ENCODE results near the gene TCEAL1. TPM values are rescaled to one million over a fixed set of nuclear protein-coding genes. Genes with fewer than 3 reads are reported as not detected.

TCEAL1 gene
- total RNA-seq, 1 experiment from 2014 or later = not detected

DNA sequence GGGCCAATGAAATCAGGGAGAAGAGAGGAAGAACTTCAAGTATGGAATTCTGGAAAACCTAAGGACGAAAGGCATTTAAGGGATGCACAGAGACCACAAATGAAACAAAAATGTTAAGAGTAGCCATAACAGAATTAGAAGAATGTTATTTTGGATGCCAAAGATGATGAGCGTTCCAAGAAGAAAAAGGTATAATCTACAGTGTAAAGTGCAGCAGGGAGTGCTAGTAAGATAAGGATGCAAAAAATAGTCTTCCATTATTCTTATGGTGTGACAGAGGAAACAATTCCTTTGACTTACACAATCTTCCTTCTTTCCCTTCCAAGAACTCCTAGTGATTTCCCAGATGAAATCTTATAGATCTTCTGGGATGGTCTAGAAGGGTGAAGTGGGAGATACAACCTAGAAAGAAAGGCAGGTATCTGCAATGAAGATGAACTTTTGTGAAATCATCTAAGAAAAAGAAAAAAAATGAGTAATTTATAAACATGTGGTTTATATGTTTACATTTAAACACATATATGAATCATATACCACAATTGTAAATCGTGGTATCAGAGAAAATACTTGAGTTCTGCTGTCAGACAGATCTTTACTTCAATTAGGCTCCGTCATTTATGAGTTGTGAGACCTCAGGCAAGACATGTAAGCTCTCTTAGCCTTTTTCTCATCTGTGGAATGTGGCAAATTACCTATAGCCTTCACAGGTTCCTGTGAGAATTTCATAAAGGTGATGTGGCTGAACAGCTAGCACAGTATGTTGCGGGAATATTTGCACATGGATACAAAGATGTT, 49.6 kb downstream of the TCEAL1 start:
- H4K20me1 ChIP-seq (ENCODE audit: insufficient read depth) = no peaks in the 10 kb centered on the region
- no TSS peak for BruUV-seq (replicated peaks)
- H3K9me3 ChIP-seq (ENCODE audit: control insufficient read depth in 1 of 2, insufficient read depth in 1 of 2, low read depth in 1 of 2, low read length in 2 of 2) = no peaks in the 10 kb centered on the region
- ChIA-PET CTCF (no interaction called here), RAD21 (ENCODE audit: low non-redundant PET in 1 of 2, low total read pairs in 2 of 2, uncharacterized antibody in 2 of 2, unreplicated experiment in 2 of 2) (no interaction called here), POLR2A (no interaction called here)
- TF ChIP-seq JUND (IDR thresholded peaks at IDR 0.05) (no peak), EZH2 (IDR thresholded peaks at IDR 0.05) (no peak), FOSL1 (IDR thresholded peaks at IDR 0.05; ENCODE audit: low read depth) (no peak), RAD21 (IDR thresholded peaks at IDR 0.05; ENCODE audit: low read depth) (no peak), SRF (IDR thresholded peaks at IDR 0.05; ENCODE audit: low read depth) (no peak), ZNF274 (IDR thresholded peaks at IDR 0.05; ENCODE audit: low read depth, low read length) (no peak), YY1 (IDR thresholded peaks at IDR 0.05; ENCODE audit: extremely low read depth, insufficient replicate concordance, low read depth, low read length) (no peak), POLR2AphosphoS5 (IDR thresholded peaks at IDR 0.05; ENCODE audit: low read depth, low read length) (no peak), ELF1 (IDR thresholded peaks at IDR 0.05; ENCODE audit: borderline replicate concordance, low read depth) (no peak), CBX3 (IDR thresholded peaks at IDR 0.05; ENCODE audit: low read depth) (no peak), CEBPB (IDR thresholded peaks at IDR 0.05; ENCODE audit: low read depth) (no peak), POLR2A (IDR thresholded peaks at IDR 0.05; ENCODE audit: borderline replicate concordance, extremely low read depth, insufficient read depth, insufficient read length) (no peak)
- TF ChIP-seq, protein P1, sequence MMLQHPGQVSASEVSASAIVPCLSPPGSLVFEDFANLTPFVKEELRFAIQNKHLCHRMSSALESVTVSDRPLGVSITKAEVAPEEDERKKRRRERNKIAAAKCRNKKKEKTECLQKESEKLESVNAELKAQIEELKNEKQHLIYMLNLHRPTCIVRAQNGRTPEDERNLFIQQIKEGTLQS (IDR thresholded peaks at IDR 0.05) = no peak
- TF ChIP-seq, protein P2, sequence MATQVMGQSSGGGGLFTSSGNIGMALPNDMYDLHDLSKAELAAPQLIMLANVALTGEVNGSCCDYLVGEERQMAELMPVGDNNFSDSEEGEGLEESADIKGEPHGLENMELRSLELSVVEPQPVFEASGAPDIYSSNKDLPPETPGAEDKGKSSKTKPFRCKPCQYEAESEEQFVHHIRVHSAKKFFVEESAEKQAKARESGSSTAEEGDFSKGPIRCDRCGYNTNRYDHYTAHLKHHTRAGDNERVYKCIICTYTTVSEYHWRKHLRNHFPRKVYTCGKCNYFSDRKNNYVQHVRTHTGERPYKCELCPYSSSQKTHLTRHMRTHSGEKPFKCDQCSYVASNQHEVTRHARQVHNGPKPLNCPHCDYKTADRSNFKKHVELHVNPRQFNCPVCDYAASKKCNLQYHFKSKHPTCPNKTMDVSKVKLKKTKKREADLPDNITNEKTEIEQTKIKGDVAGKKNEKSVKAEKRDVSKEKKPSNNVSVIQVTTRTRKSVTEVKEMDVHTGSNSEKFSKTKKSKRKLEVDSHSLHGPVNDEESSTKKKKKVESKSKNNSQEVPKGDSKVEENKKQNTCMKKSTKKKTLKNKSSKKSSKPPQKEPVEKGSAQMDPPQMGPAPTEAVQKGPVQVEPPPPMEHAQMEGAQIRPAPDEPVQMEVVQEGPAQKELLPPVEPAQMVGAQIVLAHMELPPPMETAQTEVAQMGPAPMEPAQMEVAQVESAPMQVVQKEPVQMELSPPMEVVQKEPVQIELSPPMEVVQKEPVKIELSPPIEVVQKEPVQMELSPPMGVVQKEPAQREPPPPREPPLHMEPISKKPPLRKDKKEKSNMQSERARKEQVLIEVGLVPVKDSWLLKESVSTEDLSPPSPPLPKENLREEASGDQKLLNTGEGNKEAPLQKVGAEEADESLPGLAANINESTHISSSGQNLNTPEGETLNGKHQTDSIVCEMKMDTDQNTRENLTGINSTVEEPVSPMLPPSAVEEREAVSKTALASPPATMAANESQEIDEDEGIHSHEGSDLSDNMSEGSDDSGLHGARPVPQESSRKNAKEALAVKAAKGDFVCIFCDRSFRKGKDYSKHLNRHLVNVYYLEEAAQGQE (IDR thresholded peaks at IDR 0.05; ENCODE audit: low read depth) = no peak
- TF ChIP-seq, protein P3, sequence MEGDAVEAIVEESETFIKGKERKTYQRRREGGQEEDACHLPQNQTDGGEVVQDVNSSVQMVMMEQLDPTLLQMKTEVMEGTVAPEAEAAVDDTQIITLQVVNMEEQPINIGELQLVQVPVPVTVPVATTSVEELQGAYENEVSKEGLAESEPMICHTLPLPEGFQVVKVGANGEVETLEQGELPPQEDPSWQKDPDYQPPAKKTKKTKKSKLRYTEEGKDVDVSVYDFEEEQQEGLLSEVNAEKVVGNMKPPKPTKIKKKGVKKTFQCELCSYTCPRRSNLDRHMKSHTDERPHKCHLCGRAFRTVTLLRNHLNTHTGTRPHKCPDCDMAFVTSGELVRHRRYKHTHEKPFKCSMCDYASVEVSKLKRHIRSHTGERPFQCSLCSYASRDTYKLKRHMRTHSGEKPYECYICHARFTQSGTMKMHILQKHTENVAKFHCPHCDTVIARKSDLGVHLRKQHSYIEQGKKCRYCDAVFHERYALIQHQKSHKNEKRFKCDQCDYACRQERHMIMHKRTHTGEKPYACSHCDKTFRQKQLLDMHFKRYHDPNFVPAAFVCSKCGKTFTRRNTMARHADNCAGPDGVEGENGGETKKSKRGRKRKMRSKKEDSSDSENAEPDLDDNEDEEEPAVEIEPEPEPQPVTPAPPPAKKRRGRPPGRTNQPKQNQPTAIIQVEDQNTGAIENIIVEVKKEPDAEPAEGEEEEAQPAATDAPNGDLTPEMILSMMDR (IDR thresholded peaks at IDR 0.05 in 2 of 3, conservative IDR thresholded peaks at IDR 0.05 in 1 of 3; ENCODE audit: borderline replicate concordance in 1 of 3, insufficient read depth in 1 of 3, low read depth in 2 of 3, low read length in 2 of 3) = no peak
- no peak overlapping the region for H3K27ac ChIP-seq (ENCODE audit: low read depth, low read length)
- peaks cover 19 to 35% of the 10 kb centered on the region in 2 experiments for H3K36me3 ChIP-seq (ENCODE audit: control insufficient read depth in 1 of 2, insufficient read depth in 2 of 2, low read length in 2 of 2)
- ATAC-seq (no peak), DNase-seq (ENCODE audit: low read depth, low spot score) (no peak)
- no peaks in the 10 kb centered on the region for H3K4me1 ChIP-seq (ENCODE audit: control insufficient read depth in 1 of 2, insufficient read depth in 2 of 2, low read length in 2 of 2)
- no peaks in the 10 kb centered on the region for H3K27me3 ChIP-seq (ENCODE audit: insufficient read depth, low read length)
- no peak overlapping the region for H2AFZ ChIP-seq (ENCODE audit: low read depth, low read length, poor library complexity, severe bottlenecking)
- H3K9ac ChIP-seq (ENCODE audit: low read length) = no peak overlapping the region
- no peak overlapping the region for H3K4me2 ChIP-seq (ENCODE audit: low read length)
- intact Hi-C loops (cut with micrococcal nuclease) = loop anchor here (10.0 kb wide), 1 partner anchor 94 kb away; the partner anchor contains the start of gene TCEAL4
- peaks cover 38% of the 10 kb centered on the region for H3K79me2 ChIP-seq (ENCODE audit: insufficient read depth, low read length)
- H3K9me2 ChIP-seq (ENCODE audit: insufficient read depth) = no peaks in the 10 kb centered on the region
- no peak overlapping the region for H3K4me3 ChIP-seq (replicated peaks in 1 of 2; ENCODE audit: low read depth in 1 of 2, low read length in 2 of 2)
